Measurements from ENCODE around the gene FDX2. TPM values are rescaled to one million over a fixed set of nuclear protein-coding genes. Genes with fewer than 3 reads are reported as not detected.

FDX2 gene
- total RNA-seq, 1 experiment from 2014 or later = 21.0 TPM

DNA sequence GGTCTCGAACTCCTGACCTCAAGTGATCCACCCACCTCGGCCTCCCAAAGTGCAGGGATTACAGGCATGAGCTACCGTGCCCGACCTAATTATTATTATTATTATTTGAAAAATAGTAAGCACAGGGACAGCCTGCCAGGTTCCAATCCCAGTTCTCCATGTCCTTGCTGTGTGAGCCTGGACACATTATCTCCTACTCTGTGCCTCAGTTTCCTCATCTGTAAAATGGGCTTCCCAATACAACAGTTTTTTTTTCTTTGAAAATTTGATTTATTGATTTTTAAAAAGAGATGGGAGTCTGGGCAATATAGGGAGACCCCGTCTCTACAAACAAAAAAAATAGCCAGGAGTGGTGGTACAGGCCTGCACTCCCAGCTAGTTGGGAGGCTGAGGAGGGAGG is 9.5 kb downstream of the FDX2 start:
- Histone ChIP-seq H3K79me2 (ENCODE audit: insufficient read depth, low read length) (no peaks in the 10 kb centered on the region), H3K9me3 (ENCODE audit: control insufficient read depth in 1 of 2, insufficient read depth in 1 of 2, low read depth in 1 of 2, low read length in 2 of 2) (no peaks in the 10 kb centered on the region), H3K27ac (ENCODE audit: low read depth, low read length) (no peak overlapping the region), H3K9me2 (ENCODE audit: insufficient read depth) (no peaks in the 10 kb centered on the region), H3K4me1 (ENCODE audit: control insufficient read depth in 1 of 2, insufficient read depth in 2 of 2, low read length in 2 of 2) (peaks cover 0 to 6% of the 10 kb centered on the region in 2 experiments; a peak in 2 of 4 replicates), H3K36me3 (ENCODE audit: control insufficient read depth in 1 of 2, insufficient read depth in 2 of 2, low read length in 2 of 2) (no peaks in the 10 kb centered on the region), H3K4me2 (ENCODE audit: low read length) (no peak overlapping the region), H2AFZ (ENCODE audit: low read depth, low read length, poor library complexity, severe bottlenecking) (no peak overlapping the region), H3K4me3 (replicated peaks in 1 of 2; ENCODE audit: low read depth in 1 of 2, low read length in 2 of 2) (no peak overlapping the region), H3K27me3 (ENCODE audit: insufficient read depth, low read length) (no peaks in the 10 kb centered on the region), H3K9ac (ENCODE audit: low read length) (no peak overlapping the region), H4K20me1 (ENCODE audit: insufficient read depth) (no peaks in the 10 kb centered on the region)
- ChIA-PET RAD21 (ENCODE audit: low non-redundant PET in 1 of 2, low total read pairs in 2 of 2, uncharacterized antibody in 2 of 2, unreplicated experiment in 2 of 2) (no interaction called here), POLR2A (no interaction called here), CTCF (no interaction called here)
- intact Hi-C loops (cut with micrococcal nuclease) = no loop called here
- no peak for ATAC-seq
- TF ChIP-seq CEBPB (IDR thresholded peaks at IDR 0.05; ENCODE audit: low read depth) (no peak), POLR2A (IDR thresholded peaks at IDR 0.05; ENCODE audit: borderline replicate concordance, extremely low read depth, insufficient read depth, insufficient read length) (no peak), EZH2 (IDR thresholded peaks at IDR 0.05) (no peak), RAD21 (IDR thresholded peaks at IDR 0.05; ENCODE audit: low read depth) (no peak), ZNF274 (IDR thresholded peaks at IDR 0.05; ENCODE audit: low read depth, low read length) (no peak), ZBTB33 (IDR thresholded peaks at IDR 0.05; ENCODE audit: extremely low read depth, insufficient replicate concordance, low read length) (no peak), SP1 (IDR thresholded peaks at IDR 0.05; ENCODE audit: low read depth) (no peak), ELF1 (IDR thresholded peaks at IDR 0.05; ENCODE audit: borderline replicate concordance, low read depth) (no peak), SIN3A (IDR thresholded peaks at IDR 0.05; ENCODE audit: low read depth) (no peak), TCF7L2 (IDR thresholded peaks at IDR 0.05; ENCODE audit: borderline replicate concordance, extremely low read depth, insufficient read depth, insufficient read length) (no peak), EGR1 (IDR thresholded peaks at IDR 0.05; ENCODE audit: low read depth) (no peak), YY1 (IDR thresholded peaks at IDR 0.05; ENCODE audit: extremely low read depth, insufficient replicate concordance, low read depth, low read length) (no peak), ATF3 (IDR thresholded peaks at IDR 0.05) (no peak), SRF (IDR thresholded peaks at IDR 0.05; ENCODE audit: low read depth) (no peak), JUND (IDR thresholded peaks at IDR 0.05) (no peak), FOSL1 (IDR thresholded peaks at IDR 0.05; ENCODE audit: low read depth) (no peak)
- TF ChIP-seq, protein P1, sequence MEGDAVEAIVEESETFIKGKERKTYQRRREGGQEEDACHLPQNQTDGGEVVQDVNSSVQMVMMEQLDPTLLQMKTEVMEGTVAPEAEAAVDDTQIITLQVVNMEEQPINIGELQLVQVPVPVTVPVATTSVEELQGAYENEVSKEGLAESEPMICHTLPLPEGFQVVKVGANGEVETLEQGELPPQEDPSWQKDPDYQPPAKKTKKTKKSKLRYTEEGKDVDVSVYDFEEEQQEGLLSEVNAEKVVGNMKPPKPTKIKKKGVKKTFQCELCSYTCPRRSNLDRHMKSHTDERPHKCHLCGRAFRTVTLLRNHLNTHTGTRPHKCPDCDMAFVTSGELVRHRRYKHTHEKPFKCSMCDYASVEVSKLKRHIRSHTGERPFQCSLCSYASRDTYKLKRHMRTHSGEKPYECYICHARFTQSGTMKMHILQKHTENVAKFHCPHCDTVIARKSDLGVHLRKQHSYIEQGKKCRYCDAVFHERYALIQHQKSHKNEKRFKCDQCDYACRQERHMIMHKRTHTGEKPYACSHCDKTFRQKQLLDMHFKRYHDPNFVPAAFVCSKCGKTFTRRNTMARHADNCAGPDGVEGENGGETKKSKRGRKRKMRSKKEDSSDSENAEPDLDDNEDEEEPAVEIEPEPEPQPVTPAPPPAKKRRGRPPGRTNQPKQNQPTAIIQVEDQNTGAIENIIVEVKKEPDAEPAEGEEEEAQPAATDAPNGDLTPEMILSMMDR (IDR thresholded peaks at IDR 0.05 in 2 of 3, conservative IDR thresholded peaks at IDR 0.05 in 1 of 3; ENCODE audit: borderline replicate concordance in 1 of 3, insufficient read depth in 1 of 3, low read depth in 2 of 3, low read length in 2 of 3) = no peak
- TF ChIP-seq, protein P2, sequence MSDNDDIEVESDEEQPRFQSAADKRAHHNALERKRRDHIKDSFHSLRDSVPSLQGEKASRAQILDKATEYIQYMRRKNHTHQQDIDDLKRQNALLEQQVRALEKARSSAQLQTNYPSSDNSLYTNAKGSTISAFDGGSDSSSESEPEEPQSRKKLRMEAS (IDR thresholded peaks at IDR 0.05) = no peak
- no TSS peak for BruUV-seq (replicated peaks)
- DNase-seq (ENCODE audit: low read depth, low spot score) = no peak
